ENCODE data around the gene MRM2. TPM values are rescaled to one million over a fixed set of nuclear protein-coding genes. Genes with fewer than 3 reads are reported as not detected.

The MRM2 gene
- total RNA-seq, 4 donors from 2014 or later: 11.9 to 15.4 (median 13.3) TPM

DNA sequence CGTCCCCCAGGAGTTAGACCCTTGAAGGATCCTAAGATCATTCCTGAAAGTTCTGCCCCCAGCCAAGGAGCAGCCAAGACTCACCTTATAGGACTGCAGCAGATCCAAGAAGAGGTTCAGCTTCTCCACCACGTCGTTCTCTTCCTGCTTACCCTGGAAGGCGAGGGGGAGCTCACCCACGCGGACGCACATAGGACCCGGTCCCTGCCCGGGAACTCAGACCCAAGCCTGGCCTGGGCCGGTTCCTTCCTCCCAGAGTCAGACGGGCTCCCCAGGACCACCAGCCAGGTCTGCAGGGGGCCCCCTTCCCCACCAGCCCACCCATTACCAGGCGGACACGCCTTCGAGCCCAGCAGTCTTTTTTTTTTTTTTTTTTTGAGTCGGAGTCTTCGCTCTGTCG is 15.6 kb upstream of the MRM2 start:
- DNase-seq (ENCODE audit: low spot score) (no peak), ATAC-seq (ENCODE audit: low FRiP score) (no peak)
- TF ChIP-seq, protein P1, sequence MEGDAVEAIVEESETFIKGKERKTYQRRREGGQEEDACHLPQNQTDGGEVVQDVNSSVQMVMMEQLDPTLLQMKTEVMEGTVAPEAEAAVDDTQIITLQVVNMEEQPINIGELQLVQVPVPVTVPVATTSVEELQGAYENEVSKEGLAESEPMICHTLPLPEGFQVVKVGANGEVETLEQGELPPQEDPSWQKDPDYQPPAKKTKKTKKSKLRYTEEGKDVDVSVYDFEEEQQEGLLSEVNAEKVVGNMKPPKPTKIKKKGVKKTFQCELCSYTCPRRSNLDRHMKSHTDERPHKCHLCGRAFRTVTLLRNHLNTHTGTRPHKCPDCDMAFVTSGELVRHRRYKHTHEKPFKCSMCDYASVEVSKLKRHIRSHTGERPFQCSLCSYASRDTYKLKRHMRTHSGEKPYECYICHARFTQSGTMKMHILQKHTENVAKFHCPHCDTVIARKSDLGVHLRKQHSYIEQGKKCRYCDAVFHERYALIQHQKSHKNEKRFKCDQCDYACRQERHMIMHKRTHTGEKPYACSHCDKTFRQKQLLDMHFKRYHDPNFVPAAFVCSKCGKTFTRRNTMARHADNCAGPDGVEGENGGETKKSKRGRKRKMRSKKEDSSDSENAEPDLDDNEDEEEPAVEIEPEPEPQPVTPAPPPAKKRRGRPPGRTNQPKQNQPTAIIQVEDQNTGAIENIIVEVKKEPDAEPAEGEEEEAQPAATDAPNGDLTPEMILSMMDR (IDR thresholded peaks at IDR 0.05): no peak

DNA sequence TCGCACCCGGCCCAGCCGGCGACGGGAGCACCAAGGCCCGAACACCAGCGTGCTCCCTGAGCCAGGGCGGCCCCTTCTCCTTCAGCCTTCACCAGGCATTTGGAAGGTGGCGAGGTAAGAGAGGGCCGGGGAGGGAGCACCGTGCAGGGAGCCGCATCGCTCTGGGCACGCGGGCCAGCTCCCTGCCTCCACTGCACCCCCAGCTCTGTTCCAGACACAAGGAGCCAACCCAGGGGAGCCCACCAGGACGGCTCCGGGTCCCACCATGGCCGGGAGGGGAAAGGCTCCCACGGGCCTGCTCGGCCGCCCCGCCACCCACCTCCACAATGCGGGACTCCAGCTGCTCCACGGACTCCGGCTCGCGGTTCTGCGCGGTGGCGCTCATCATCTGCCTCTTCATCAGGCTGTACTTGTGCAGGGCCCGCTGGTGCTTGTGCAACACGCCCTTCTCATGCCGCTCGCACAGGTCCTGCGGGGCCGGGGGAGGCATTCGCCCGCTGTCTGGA is 15.1 kb upstream of the MRM2 start:
- no peak for DNase-seq (ENCODE audit: low spot score)
- no peak for ATAC-seq (ENCODE audit: low FRiP score)
- TF ChIP-seq, protein P1 (IDR thresholded peaks at IDR 0.05): no peak

DNA sequence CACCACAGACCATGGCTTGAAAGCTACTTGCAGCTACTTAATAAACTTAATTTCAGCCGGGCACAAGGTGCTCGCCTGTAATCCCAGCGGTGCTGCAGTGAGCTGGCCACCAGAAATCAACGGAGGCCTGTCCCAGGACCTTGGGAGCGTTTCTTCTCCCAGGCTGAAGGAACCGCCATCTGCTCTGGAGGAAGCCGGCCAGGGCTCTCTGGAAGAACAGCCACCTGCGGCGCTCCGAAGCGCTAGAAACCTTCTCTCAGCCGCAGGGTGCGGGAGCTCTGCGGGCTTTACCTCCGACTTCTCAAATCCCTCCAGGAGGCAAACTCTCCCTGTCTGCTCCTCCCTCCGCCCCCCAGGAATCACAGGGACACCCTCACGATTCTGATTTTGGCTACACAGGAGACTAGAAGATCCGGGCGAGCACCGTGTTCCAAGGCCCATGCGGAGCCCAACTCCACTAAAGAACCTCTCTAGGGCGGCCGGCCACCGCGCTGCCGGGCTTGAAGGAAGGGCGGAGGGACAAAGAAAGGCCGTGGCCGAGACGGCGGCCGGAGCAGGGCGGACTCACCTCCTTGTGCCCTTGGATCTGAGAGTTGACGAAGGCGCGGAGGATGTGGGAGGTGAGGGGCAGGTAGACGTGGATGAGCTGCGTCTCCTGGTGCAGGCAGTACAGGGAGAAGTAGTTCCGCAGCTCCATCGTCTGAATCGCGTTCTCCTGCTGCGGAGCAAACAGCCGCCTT is 14.5 kb upstream of the MRM2 start:
- DNase-seq (ENCODE audit: low spot score) (no peak), ATAC-seq (ENCODE audit: low FRiP score) (no peak)
- TF ChIP-seq, protein P1 (IDR thresholded peaks at IDR 0.05): no peak

DNA sequence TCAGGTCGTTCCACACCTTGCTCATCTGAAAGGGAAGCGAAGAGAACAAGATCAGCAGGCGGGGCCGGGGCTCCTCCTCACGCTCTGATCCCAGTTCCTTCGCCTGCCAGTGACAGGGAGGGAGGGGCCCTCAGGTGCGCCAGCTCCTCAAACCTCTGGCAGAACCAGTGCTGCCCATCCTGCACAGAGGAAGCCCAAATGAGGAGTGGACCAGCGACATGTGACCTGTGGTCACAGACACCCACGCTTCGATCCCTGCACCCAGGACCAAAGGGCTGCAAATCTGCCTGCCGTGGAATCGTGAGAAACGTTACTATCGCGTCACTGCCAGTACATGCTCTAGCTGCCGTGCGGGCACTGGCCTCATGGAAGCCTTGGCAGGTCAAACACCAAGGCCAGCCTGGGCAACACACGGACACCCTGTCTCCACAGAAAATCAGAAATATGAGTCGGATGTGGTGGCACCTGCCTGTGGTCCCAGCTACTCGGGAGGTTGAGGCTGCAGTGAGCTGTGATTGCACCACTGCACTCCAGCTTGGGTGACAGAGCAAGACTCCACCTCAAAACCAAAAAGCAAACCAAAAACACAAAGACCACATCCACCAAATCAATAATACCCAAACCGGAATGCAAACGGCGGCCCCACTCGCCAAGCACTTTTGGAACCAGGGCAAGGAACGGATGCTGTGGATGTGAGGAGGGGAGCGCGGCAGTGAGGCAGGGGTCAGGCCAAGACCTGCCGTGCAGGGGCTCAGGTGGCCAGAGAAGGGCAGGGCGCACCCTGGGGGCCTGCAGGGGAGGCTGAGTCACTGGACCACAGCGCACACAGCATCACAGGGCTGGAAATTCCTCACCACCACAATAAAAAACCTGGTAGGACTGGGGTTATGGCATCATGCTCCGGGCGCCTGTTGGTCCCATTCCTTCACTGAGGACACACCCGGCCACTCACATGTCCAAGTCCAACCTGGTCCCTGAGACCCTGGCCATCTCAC is 13.4 kb upstream of the MRM2 start:
- ATAC-seq (ENCODE audit: low FRiP score) (no peak), DNase-seq (ENCODE audit: low spot score) (no peak)
- TF ChIP-seq, protein P1 (IDR thresholded peaks at IDR 0.05): no peak

DNA sequence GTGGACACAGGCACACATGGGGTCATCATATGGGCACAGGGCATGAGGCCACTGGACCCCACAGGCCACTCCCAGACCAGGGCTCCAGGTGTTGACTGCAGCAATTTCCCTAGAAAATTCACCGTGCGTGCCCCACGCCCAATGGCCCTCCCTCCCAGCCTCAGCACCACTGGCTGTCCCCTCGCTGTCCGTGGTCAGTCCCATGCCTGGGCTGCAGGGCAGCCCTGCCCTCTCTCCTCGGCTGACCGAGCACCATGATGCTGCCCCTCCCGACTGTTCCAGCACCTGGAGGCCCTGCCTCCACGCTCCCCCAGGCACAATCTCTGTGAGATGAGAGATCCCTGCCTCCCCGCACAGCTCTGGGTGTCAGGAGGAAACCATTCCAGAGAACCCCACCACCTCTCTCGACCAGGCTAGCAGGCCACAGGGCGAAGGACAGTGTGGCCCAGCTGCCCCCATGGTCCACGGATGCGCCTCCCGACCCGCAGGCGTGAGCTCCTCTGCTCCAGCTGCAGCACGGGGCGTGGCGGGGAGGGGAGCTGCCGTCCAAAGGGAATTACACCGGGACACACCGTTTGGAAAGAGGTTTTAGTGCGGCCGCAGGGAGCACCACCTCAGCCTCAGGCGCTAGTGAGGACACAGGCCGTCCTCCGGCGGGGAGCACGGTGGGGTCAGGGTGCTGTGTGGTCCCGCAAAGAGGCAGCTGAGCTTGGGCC is 12.6 kb upstream of the MRM2 start:
- ATAC-seq (ENCODE audit: low FRiP score) (no peak), DNase-seq (ENCODE audit: low spot score) (no peak)
- TF ChIP-seq, protein P1 (IDR thresholded peaks at IDR 0.05): no peak

DNA sequence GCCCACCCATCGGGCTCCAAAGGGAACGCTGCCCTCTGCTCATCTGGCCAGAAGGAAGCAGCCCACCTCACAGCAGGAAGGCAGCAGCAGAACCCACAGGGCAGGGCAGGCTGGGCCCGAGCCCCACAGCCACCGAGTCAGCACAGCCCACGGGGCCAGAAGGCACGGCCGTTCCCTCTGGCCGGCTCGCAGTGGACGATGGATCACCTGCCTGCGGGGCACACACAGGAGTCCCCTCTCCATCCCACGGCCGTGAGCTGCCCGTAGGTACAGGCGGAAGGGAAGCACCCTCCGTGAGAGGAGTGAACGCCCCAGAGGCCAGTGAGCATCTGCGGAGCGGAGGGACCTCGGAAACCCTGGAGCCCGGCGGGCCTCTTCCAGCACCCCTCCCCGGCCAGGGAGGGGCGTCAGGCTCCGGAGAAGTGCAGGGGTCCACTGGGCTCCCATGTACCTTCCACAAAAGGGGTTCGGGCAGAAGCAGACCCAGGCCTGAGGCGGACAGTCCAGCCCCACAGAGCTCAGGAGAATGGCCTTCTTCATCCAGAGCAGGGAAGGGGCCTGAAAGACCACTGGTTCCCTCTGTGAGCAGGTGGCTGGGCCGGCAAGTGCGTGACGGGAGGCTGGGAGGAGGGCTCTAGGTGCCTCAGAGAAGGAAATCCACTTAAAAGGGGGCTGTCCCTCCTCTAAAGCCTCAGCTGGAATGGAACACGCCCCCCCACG is 11.7 kb upstream of the MRM2 start:
- TF ChIP-seq, protein P1 (IDR thresholded peaks at IDR 0.05): no peak
- no peak for ATAC-seq (ENCODE audit: low FRiP score)

More for the DNA sequence above, 11.7 kb upstream of the MRM2 start:
- DNase-seq (ENCODE audit: low spot score): no peak
